ENCODE results near the gene HK3. TPM values are rescaled to one million over a fixed set of nuclear protein-coding genes. Genes with fewer than 3 reads are reported as not detected.

The HK3 gene
- polyA plus RNA-seq, 2 donors, result 0.49 to 1.6 TPM

GRCh38 chr5:176855598-176855997 lies 43.5 kb downstream of the HK3 start:
- no peaks in the 10 kb centered on the region for H3K4me1 ChIP-seq (ENCODE audit: control insufficient read depth in 2 of 2, insufficient read depth in 2 of 2, low read length in 1 of 2)
- H3K9me3 ChIP-seq (ENCODE audit: control insufficient read depth in 2 of 2, insufficient read depth in 1 of 2, low read depth in 1 of 2, low read length in 1 of 2), result peaks cover 0 to 2% of the 10 kb centered on the region in 2 donors
- H3K36me3 ChIP-seq (ENCODE audit: control insufficient read depth in 2 of 2, insufficient read depth in 2 of 2, low read length in 1 of 2), result no peaks in the 10 kb centered on the region
- H3K27ac ChIP-seq (ENCODE audit: low read depth in 2 of 2, low read length in 1 of 2), result no peak overlapping the region
- no peak overlapping the region for H3K4me3 ChIP-seq (ENCODE audit: low read depth in 1 of 2, low read length in 2 of 2)
- no peaks in the 10 kb centered on the region for H3K27me3 ChIP-seq (ENCODE audit: control insufficient read depth in 1 of 2, insufficient read depth in 2 of 2, low read length in 2 of 2)
- WGBS, 2 donors, result 90 to 94% methylated on average over 16 to 18 of the region's 18 CpGs

GRCh38 chr5:176854164-176854563 lies 45.0 kb downstream of the HK3 start:
- Histone ChIP-seq H3K9me3 (ENCODE audit: control insufficient read depth in 2 of 2, insufficient read depth in 1 of 2, low read depth in 1 of 2, low read length in 1 of 2) (peaks cover 0 to 2% of the 10 kb centered on the region in 2 donors), H3K27ac (ENCODE audit: low read depth in 2 of 2, low read length in 1 of 2) (no peak overlapping the region), H3K4me1 (ENCODE audit: control insufficient read depth in 2 of 2, insufficient read depth in 2 of 2, low read length in 1 of 2) (no peaks in the 10 kb centered on the region), H3K4me3 (ENCODE audit: low read depth in 1 of 2, low read length in 2 of 2) (no peak overlapping the region), H3K36me3 (ENCODE audit: control insufficient read depth in 2 of 2, insufficient read depth in 2 of 2, low read length in 1 of 2) (no peaks in the 10 kb centered on the region), H3K27me3 (ENCODE audit: control insufficient read depth in 1 of 2, insufficient read depth in 2 of 2, low read length in 2 of 2) (no peaks in the 10 kb centered on the region)
- WGBS, 2 donors, result 42 to 51% methylated on average over 8 of the region's 8 CpGs

- Histone ChIP-seq H3K4me1 (ENCODE audit: control insufficient read depth in 2 of 2, insufficient read depth in 2 of 2, low read length in 1 of 2) (no peaks in the 10 kb centered on the region), H3K27ac (ENCODE audit: low read depth in 2 of 2, low read length in 1 of 2) (no peak overlapping the region), H3K36me3 (ENCODE audit: control insufficient read depth in 2 of 2, insufficient read depth in 2 of 2, low read length in 1 of 2) (no peaks in the 10 kb centered on the region), H3K27me3 (ENCODE audit: control insufficient read depth in 1 of 2, insufficient read depth in 2 of 2, low read length in 2 of 2) (no peaks in the 10 kb centered on the region), H3K4me3 (ENCODE audit: low read depth in 1 of 2, low read length in 2 of 2) (no peak overlapping the region), H3K9me3 (ENCODE audit: control insufficient read depth in 2 of 2, insufficient read depth in 1 of 2, low read depth in 1 of 2, low read length in 1 of 2) (peaks cover 0 to 2% of the 10 kb centered on the region in 2 donors)
- WGBS, 2 donors, result 67 to 68% methylated on average over 17 to 20 of the region's 20 CpGs
Observed at GRCh38 chr5:176853151-176853778, 45.9 kb downstream of the HK3 start.

GRCh38 chr5:176851871-176852658 lies 47.1 kb downstream of the HK3 start:
- Histone ChIP-seq H3K4me1 (ENCODE audit: control insufficient read depth in 2 of 2, insufficient read depth in 2 of 2, low read length in 1 of 2) (no peaks in the 10 kb centered on the region), H3K27me3 (ENCODE audit: control insufficient read depth in 1 of 2, insufficient read depth in 2 of 2, low read length in 2 of 2) (no peaks in the 10 kb centered on the region), H3K36me3 (ENCODE audit: control insufficient read depth in 2 of 2, insufficient read depth in 2 of 2, low read length in 1 of 2) (no peaks in the 10 kb centered on the region), H3K4me3 (ENCODE audit: low read depth in 1 of 2, low read length in 2 of 2) (no peak overlapping the region), H3K9me3 (ENCODE audit: control insufficient read depth in 2 of 2, insufficient read depth in 1 of 2, low read depth in 1 of 2, low read length in 1 of 2) (no peaks in the 10 kb centered on the region), H3K27ac (ENCODE audit: low read depth in 2 of 2, low read length in 1 of 2) (no peak overlapping the region)
- 54 to 57% methylated on average over 17 of the region's 17 CpGs for WGBS, 2 donors

GRCh38 chr5:176851380-176851779 lies 47.8 kb downstream of the HK3 start:
- Histone ChIP-seq H3K27ac (ENCODE audit: low read depth in 2 of 2, low read length in 1 of 2) (no peak overlapping the region), H3K4me1 (ENCODE audit: control insufficient read depth in 2 of 2, insufficient read depth in 2 of 2, low read length in 1 of 2) (no peaks in the 10 kb centered on the region), H3K9me3 (ENCODE audit: control insufficient read depth in 2 of 2, insufficient read depth in 1 of 2, low read depth in 1 of 2, low read length in 1 of 2) (no peaks in the 10 kb centered on the region), H3K4me3 (ENCODE audit: low read depth in 1 of 2, low read length in 2 of 2) (no peak overlapping the region), H3K27me3 (ENCODE audit: control insufficient read depth in 1 of 2, insufficient read depth in 2 of 2, low read length in 2 of 2) (no peaks in the 10 kb centered on the region), H3K36me3 (ENCODE audit: control insufficient read depth in 2 of 2, insufficient read depth in 2 of 2, low read length in 1 of 2) (no peaks in the 10 kb centered on the region)
- 66 to 69% methylated on average over 11 to 12 of the region's 12 CpGs for WGBS, 2 donors

- WGBS, 2 donors, result 72 to 73% methylated on average over 20 to 21 of the region's 21 CpGs
- Histone ChIP-seq H3K9me3 (ENCODE audit: control insufficient read depth in 2 of 2, insufficient read depth in 1 of 2, low read depth in 1 of 2, low read length in 1 of 2) (no peaks in the 10 kb centered on the region), H3K27me3 (ENCODE audit: control insufficient read depth in 1 of 2, insufficient read depth in 2 of 2, low read length in 2 of 2) (no peaks in the 10 kb centered on the region)
Observed at GRCh38 chr5:176850371-176851245, 48.5 kb downstream of the HK3 start.

GRCh38 chr5:176849611-176850227 lies 49.4 kb downstream of the HK3 start:
- Histone ChIP-seq H3K9me3 (ENCODE audit: control insufficient read depth in 2 of 2, insufficient read depth in 1 of 2, low read depth in 1 of 2, low read length in 1 of 2) (no peaks in the 10 kb centered on the region), H3K4me3 (ENCODE audit: low read depth in 1 of 2, low read length in 2 of 2) (no peak overlapping the region), H3K27ac (ENCODE audit: low read depth in 2 of 2, low read length in 1 of 2) (no peak overlapping the region), H3K4me1 (ENCODE audit: control insufficient read depth in 2 of 2, insufficient read depth in 2 of 2, low read length in 1 of 2) (no peaks in the 10 kb centered on the region), H3K36me3 (ENCODE audit: control insufficient read depth in 2 of 2, insufficient read depth in 2 of 2, low read length in 1 of 2) (no peaks in the 10 kb centered on the region), H3K27me3 (ENCODE audit: control insufficient read depth in 1 of 2, insufficient read depth in 2 of 2, low read length in 2 of 2) (no peaks in the 10 kb centered on the region)
- WGBS, 2 donors, result 72 to 73% methylated on average over 7 of the region's 7 CpGs

More at GRCh38 chr5:176850371-176851245, 48.5 kb downstream of the HK3 start:
- Histone ChIP-seq H3K36me3 (ENCODE audit: control insufficient read depth in 2 of 2, insufficient read depth in 2 of 2, low read length in 1 of 2) (no peaks in the 10 kb centered on the region), H3K4me3 (ENCODE audit: low read depth in 1 of 2, low read length in 2 of 2) (no peak overlapping the region), H3K27ac (ENCODE audit: low read depth in 2 of 2, low read length in 1 of 2) (no peak overlapping the region), H3K4me1 (ENCODE audit: control insufficient read depth in 2 of 2, insufficient read depth in 2 of 2, low read length in 1 of 2) (no peaks in the 10 kb centered on the region)

- H3K36me3 ChIP-seq (ENCODE audit: control insufficient read depth in 2 of 2, insufficient read depth in 2 of 2, low read length in 1 of 2), result no peaks in the 10 kb centered on the region
- H3K4me1 ChIP-seq (ENCODE audit: control insufficient read depth in 2 of 2, insufficient read depth in 2 of 2, low read length in 1 of 2), result no peaks in the 10 kb centered on the region
- H3K9me3 ChIP-seq (ENCODE audit: control insufficient read depth in 2 of 2, insufficient read depth in 1 of 2, low read depth in 1 of 2, low read length in 1 of 2), result no peaks in the 10 kb centered on the region
- WGBS, 2 donors, result 80 to 83% methylated on average over 13 of the region's 13 CpGs
- H3K27me3 ChIP-seq (ENCODE audit: control insufficient read depth in 1 of 2, insufficient read depth in 2 of 2, low read length in 2 of 2), result no peaks in the 10 kb centered on the region
- H3K4me3 ChIP-seq (ENCODE audit: low read depth in 1 of 2, low read length in 2 of 2), result no peak overlapping the region
- no peak overlapping the region for H3K27ac ChIP-seq (ENCODE audit: low read depth in 2 of 2, low read length in 1 of 2)
Observed at GRCh38 chr5:176848651-176849050, 50.5 kb downstream of the HK3 start.

- Histone ChIP-seq H3K27me3 (ENCODE audit: control insufficient read depth in 1 of 2, insufficient read depth in 2 of 2, low read length in 2 of 2) (no peaks in the 10 kb centered on the region), H3K4me3 (ENCODE audit: low read depth in 1 of 2, low read length in 2 of 2) (no peak overlapping the region), H3K27ac (ENCODE audit: low read depth in 2 of 2, low read length in 1 of 2) (no peak overlapping the region), H3K36me3 (ENCODE audit: control insufficient read depth in 2 of 2, insufficient read depth in 2 of 2, low read length in 1 of 2) (no peaks in the 10 kb centered on the region), H3K4me1 (ENCODE audit: control insufficient read depth in 2 of 2, insufficient read depth in 2 of 2, low read length in 1 of 2) (no peaks in the 10 kb centered on the region), H3K9me3 (ENCODE audit: control insufficient read depth in 2 of 2, insufficient read depth in 1 of 2, low read depth in 1 of 2, low read length in 1 of 2) (no peaks in the 10 kb centered on the region)
- 73 to 81% methylated on average over 13 of the region's 13 CpGs for whole genome bisulfite sequencing, 2 donors
Observed at GRCh38 chr5:176847726-176848290, 51.3 kb downstream of the HK3 start.

All from esophagus (tissue), 2 donors.